GM12878 (cell line): ENCODE results near the gene BUB1B.
"Not testable (repeated sequence)": the region's sequence is repeated elsewhere in the genome, so short reads cannot be mapped to it uniquely, and the experiment has no call there.

ENCODE experiments used
- ASH2L ChIP-seq: fragments of 300-600, 200-600 bp; sonication (generic); IDR thresholded peaks from 2 replicates; pipeline ENCODE4 v1.6.1; 2017; ENCODE audit warnings: low read depth, mild to moderate bottlenecking, borderline replicate concordance
- FOS ChIP-seq: IDR thresholded peaks from 3 replicates; pipeline ENCODE4 v1.6.1; 2011; ENCODE audit warnings: borderline replicate concordance; ENCODE audit not compliant: insufficient read length; ENCODE audit errors: extremely low read depth
- JUND ChIP-seq: IDR thresholded peaks from 2 replicates; pipeline ENCODE4 v1.6.1; 2012; ENCODE audit warnings: low read depth, mild to moderate bottlenecking, low read length, improper control_type of control experiment, moderate library complexity
- TF ChIP-seq, protein P1 (sequence below): fragments of 450-650 bp; IDR thresholded peaks from 2 replicates; pipeline ENCODE4 v1.6.1; 2016; ENCODE audit warnings: mild to moderate bottlenecking
- TF ChIP-seq, protein P2 (sequence below), 3 experiments: IDR thresholded peaks in 2 of 3; conservative IDR thresholded peaks in 1 of 3; 2 replicates each; pipeline ENCODE4 v1.5.1; 2011; ENCODE audit warnings: low read depth in 3 of 3, low read length in 3 of 3, mild to moderate bottlenecking in 3 of 3, control low read depth in 2 of 3, moderate library complexity in 2 of 3, inconsistent platforms in 1 of 3, mixed read lengths in 1 of 3; ENCODE audit not compliant: control insufficient read depth in 2 of 3, insufficient read depth in 1 of 3; ENCODE audit errors: extremely low read depth in 1 of 3
- TF ChIP-seq, protein P3 (sequence below): fragments of 450-650 bp; formaldehyde crosslinking; IDR thresholded peaks from 2 replicates; pipeline ENCODE4 v1.5.0; 2022; ENCODE audit warnings: mild to moderate bottlenecking, missing genetic modification characterization

DNA sequence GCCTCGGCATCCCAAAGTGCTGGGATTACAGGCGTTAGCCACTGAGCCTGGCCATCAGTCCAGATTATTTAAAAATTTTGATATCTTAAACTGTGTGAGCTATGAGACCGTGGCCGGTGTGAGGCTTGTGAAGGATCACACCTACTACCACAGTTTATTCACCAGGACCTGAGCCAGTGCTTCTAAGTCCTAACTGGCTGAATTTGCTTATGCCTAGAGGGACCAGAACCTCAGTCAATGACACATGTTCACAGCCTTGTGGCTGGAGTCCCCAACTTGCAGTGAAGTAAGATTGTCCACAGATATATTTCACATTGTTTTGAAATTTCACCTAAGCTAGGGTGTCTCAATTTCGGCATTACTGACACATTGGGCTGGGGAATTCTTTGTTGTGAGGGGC, 37.0 kb upstream of the BUB1B start:
- TF ChIP-seq FOS, ASH2L, JUND: not testable (repeated sequence)
- TF ChIP-seq, protein P1, sequence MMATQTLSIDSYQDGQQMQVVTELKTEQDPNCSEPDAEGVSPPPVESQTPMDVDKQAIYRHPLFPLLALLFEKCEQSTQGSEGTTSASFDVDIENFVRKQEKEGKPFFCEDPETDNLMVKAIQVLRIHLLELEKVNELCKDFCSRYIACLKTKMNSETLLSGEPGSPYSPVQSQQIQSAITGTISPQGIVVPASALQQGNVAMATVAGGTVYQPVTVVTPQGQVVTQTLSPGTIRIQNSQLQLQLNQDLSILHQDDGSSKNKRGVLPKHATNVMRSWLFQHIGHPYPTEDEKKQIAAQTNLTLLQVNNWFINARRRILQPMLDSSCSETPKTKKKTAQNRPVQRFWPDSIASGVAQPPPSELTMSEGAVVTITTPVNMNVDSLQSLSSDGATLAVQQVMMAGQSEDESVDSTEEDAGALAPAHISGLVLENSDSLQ, result not testable (repeated sequence)
- TF ChIP-seq, protein P2, sequence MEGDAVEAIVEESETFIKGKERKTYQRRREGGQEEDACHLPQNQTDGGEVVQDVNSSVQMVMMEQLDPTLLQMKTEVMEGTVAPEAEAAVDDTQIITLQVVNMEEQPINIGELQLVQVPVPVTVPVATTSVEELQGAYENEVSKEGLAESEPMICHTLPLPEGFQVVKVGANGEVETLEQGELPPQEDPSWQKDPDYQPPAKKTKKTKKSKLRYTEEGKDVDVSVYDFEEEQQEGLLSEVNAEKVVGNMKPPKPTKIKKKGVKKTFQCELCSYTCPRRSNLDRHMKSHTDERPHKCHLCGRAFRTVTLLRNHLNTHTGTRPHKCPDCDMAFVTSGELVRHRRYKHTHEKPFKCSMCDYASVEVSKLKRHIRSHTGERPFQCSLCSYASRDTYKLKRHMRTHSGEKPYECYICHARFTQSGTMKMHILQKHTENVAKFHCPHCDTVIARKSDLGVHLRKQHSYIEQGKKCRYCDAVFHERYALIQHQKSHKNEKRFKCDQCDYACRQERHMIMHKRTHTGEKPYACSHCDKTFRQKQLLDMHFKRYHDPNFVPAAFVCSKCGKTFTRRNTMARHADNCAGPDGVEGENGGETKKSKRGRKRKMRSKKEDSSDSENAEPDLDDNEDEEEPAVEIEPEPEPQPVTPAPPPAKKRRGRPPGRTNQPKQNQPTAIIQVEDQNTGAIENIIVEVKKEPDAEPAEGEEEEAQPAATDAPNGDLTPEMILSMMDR (IDR thresholded peaks at IDR 0.05 in 2 of 3, conservative IDR thresholded peaks at IDR 0.05 in 1 of 3; ENCODE audit: control insufficient read depth in 2 of 3, extremely low read depth in 1 of 3, insufficient read depth in 1 of 3, low read depth in 3 of 3, low read length in 3 of 3), result not testable (repeated sequence)
- TF ChIP-seq, protein P3, sequence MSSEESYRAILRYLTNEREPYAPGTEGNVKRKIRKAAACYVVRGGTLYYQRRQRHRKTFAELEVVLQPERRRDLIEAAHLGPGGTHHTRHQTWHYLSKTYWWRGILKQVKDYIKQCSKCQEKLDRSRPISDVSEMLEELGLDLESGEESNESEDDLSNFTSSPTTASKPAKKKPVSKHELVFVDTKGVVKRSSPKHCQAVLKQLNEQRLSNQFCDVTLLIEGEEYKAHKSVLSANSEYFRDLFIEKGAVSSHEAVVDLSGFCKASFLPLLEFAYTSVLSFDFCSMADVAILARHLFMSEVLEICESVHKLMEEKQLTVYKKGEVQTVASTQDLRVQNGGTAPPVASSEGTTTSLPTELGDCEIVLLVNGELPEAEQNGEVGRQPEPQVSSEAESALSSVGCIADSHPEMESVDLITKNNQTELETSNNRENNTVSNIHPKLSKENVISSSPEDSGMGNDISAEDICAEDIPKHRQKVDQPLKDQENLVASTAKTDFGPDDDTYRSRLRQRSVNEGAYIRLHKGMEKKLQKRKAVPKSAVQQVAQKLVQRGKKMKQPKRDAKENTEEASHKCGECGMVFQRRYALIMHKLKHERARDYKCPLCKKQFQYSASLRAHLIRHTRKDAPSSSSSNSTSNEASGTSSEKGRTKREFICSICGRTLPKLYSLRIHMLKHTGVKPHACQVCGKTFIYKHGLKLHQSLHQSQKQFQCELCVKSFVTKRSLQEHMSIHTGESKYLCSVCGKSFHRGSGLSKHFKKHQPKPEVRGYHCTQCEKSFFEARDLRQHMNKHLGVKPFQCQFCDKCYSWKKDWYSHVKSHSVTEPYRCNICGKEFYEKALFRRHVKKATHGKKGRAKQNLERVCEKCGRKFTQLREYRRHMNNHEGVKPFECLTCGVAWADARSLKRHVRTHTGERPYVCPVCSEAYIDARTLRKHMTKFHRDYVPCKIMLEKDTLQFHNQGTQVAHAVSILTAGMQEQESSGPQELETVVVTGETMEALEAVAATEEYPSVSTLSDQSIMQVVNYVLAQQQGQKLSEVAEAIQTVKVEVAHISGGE (CRISPR knock-in tag), result not testable (repeated sequence)
